ENCODE results near the gene R3HDM4.
"Not testable (repeated sequence)": the region's sequence is repeated elsewhere in the genome, so short reads cannot be mapped to it uniquely, and the experiment has no call there.

Gene R3HDM4

GRCh38 chr19:858868-859843 is 53.9 kb downstream of the R3HDM4 start, which contains the start of gene CFD:
CFD (plus strand) TSS chr19:859664; CDS start chr19:859690, 26 bp downstream.
- no peak for TF ChIP-seq CTCF (IDR thresholded peaks at IDR 0.05; ENCODE audit: insufficient read depth, low read depth, low read length, missing control alignments)

GRCh38 chr19:858284-858683 is 54.7 kb downstream of the R3HDM4 start:
- no peak for TF ChIP-seq CTCF (IDR thresholded peaks at IDR 0.05; ENCODE audit: insufficient read depth, low read depth, low read length, missing control alignments)
- H3K4me3 ChIP-seq (ENCODE audit: low read depth, low read length): no peak overlapping the region
- DNase-seq (ENCODE audit: low read depth): no peak

More at GRCh38 chr19:858868-859843, 53.9 kb downstream of the R3HDM4 start, which contains the start of gene CFD:
- no peak for DNase-seq (ENCODE audit: low read depth)
- H3K4me3 ChIP-seq (ENCODE audit: low read depth, low read length): no peak within 1 kb of the TSS

GRCh38 chr19:855566-856120 is 57.4 kb downstream of the R3HDM4 start:
- H3K4me3 ChIP-seq (ENCODE audit: low read depth, low read length): no peak overlapping the region
- no peak for TF ChIP-seq CTCF (IDR thresholded peaks at IDR 0.05; ENCODE audit: insufficient read depth, low read depth, low read length, missing control alignments)
- no peak for DNase-seq (ENCODE audit: low read depth)

- no peak for TF ChIP-seq CTCF (IDR thresholded peaks at IDR 0.05; ENCODE audit: insufficient read depth, low read depth, low read length, missing control alignments)
- H3K4me3 ChIP-seq (ENCODE audit: low read depth, low read length): no peak overlapping the region
- DNase-seq (ENCODE audit: low read depth): no peak
Measured at GRCh38 chr19:855142-855541, 57.9 kb downstream of the R3HDM4 start.

- DNase-seq (ENCODE audit: low read depth): no peak
- H3K4me3 ChIP-seq (ENCODE audit: low read depth, low read length): no peak overlapping the region
- TF ChIP-seq CTCF (IDR thresholded peaks at IDR 0.05; ENCODE audit: insufficient read depth, low read depth, low read length, missing control alignments): no peak
Measured at GRCh38 chr19:854549-854948, 58.5 kb downstream of the R3HDM4 start.

GRCh38 chr19:853614-854220 is 59.3 kb downstream of the R3HDM4 start:
- not testable (repeated sequence) for H3K4me3 ChIP-seq (ENCODE audit: low read depth, low read length); DNase-seq (ENCODE audit: low read depth)

- DNase-seq (ENCODE audit: low read depth): no peak
- H3K4me3 ChIP-seq (ENCODE audit: low read depth, low read length): no peak overlapping the region
- TF ChIP-seq CTCF (IDR thresholded peaks at IDR 0.05; ENCODE audit: insufficient read depth, low read depth, low read length, missing control alignments): no peak
Measured at GRCh38 chr19:853014-853585, 59.9 kb downstream of the R3HDM4 start.
